DOHH2 (cell line): ENCODE results near the gene VLDLR.

Experiments
- H3F3A ChIP-seq: fragments of 200-600 bp; sonication (generic), shearing (Covaris generic); 2 replicates; pipeline ENCODE4 v1.6.0; 2016; ENCODE audit warnings: antibody characterized with exemption, mild to moderate bottlenecking; ENCODE audit not compliant: control insufficient read depth, insufficient read depth
- H3K27ac ChIP-seq: fragments of 200-600 bp; sonication (generic); 2 replicates; pipeline ENCODE4 v1.5.1; 2014; ENCODE audit warnings: low read depth, mild to moderate bottlenecking, low read length, moderate library complexity
- H3K27me3 ChIP-seq: fragments of 200-600 bp; sonication (generic); 2 replicates; pipeline ENCODE4 v1.6.1; 2014; ENCODE audit warnings: mild to moderate bottlenecking, low read length, mixed read lengths; ENCODE audit not compliant: control insufficient read depth
- H3K36me3 ChIP-seq: fragments of 200-600 bp; sonication (generic); 2 replicates; pipeline ENCODE4 v1.6.1; 2014; ENCODE audit warnings: mild to moderate bottlenecking, low read length, moderate library complexity, mixed read lengths; ENCODE audit not compliant: control insufficient read depth
- H3K4me1 ChIP-seq: fragments of 200-600 bp; sonication (generic); 2 replicates; pipeline ENCODE4 v1.6.1; 2014; ENCODE audit warnings: mild to moderate bottlenecking, low read length, mixed read lengths; ENCODE audit not compliant: control insufficient read depth
- H3K4me2 ChIP-seq: fragments of 200-600 bp; sonication (generic); 2 replicates; pipeline ENCODE4 v1.6.0; 2014; ENCODE audit warnings: mild to moderate bottlenecking, low read length, moderate library complexity
- H3K4me3 ChIP-seq: fragments of 200-600 bp; sonication (generic); 2 replicates; pipeline ENCODE4 v1.5.1; 2014; ENCODE audit warnings: mild to moderate bottlenecking, low read length, mixed read lengths
- H3K79me2 ChIP-seq: fragments of 200-600 bp; sonication (generic); 2 replicates; pipeline ENCODE4 v1.6.1; 2014; ENCODE audit warnings: mild to moderate bottlenecking, low read length, mixed read lengths; ENCODE audit not compliant: control insufficient read depth
- H3K9me2 ChIP-seq: fragments of 200-600 bp; sonication (generic); replicated peaks from 2 replicates; pipeline ENCODE4 v1.6.1; 2014; ENCODE audit warnings: mild to moderate bottlenecking, low read length, mixed read lengths; ENCODE audit not compliant: control insufficient read depth
- H3K9me3 ChIP-seq: fragments of 200-600 bp; sonication (generic); 2 replicates; pipeline ENCODE4 v1.6.1; 2014; ENCODE audit warnings: antibody characterized with exemption, low read length, mixed read lengths; ENCODE audit not compliant: control insufficient read depth, insufficient read depth
- H4K20me1 ChIP-seq: fragments of 200-600 bp; sonication (generic); 2 replicates; pipeline ENCODE4 v1.6.0; 2014; ENCODE audit warnings: low read depth, mild to moderate bottlenecking, antibody characterized with exemption, low read length, moderate library complexity; ENCODE audit not compliant: control insufficient read depth, insufficient read depth
- EZH2phosphoT487 ChIP-seq: fragments of 200-600 bp; sonication (generic); IDR thresholded peaks from 2 replicates; pipeline ENCODE4 v1.6.1; 2017; ENCODE audit warnings: borderline replicate concordance, mild to moderate bottlenecking, antibody characterized with exemption, low read length, moderate library complexity, mixed read lengths
- TF ChIP-seq, protein P1 (sequence below): fragments of 200-600 bp; sonication (generic); IDR thresholded peaks from one replicate; pipeline ENCODE4 v1.5.1; 2014; ENCODE audit warnings: antibody characterized with exemption, mild to moderate bottlenecking, low read depth, low read length; ENCODE audit not compliant: poor library complexity, severe bottlenecking

Gene VLDLR

GRCh38 chr9:2686911-2687310 is 65.3 kb downstream of the VLDLR start:
- Histone ChIP-seq H3K79me2 (no peaks in the 10 kb centered on the region), H3K4me2 (no peak overlapping the region), H3K9me3 (no peaks in the 10 kb centered on the region), H3K27ac (no peak overlapping the region), H3K4me3 (no peak overlapping the region), H3K9me2 (no peaks in the 10 kb centered on the region), H3K4me1 (no peaks in the 10 kb centered on the region), H3K36me3 (no peaks in the 10 kb centered on the region), H4K20me1 (no peaks in the 10 kb centered on the region), H3F3A (no peaks in the 10 kb centered on the region), H3K27me3 (no peaks in the 10 kb centered on the region)
- TF ChIP-seq EZH2phosphoT487 = no peak
- TF ChIP-seq, protein P1, sequence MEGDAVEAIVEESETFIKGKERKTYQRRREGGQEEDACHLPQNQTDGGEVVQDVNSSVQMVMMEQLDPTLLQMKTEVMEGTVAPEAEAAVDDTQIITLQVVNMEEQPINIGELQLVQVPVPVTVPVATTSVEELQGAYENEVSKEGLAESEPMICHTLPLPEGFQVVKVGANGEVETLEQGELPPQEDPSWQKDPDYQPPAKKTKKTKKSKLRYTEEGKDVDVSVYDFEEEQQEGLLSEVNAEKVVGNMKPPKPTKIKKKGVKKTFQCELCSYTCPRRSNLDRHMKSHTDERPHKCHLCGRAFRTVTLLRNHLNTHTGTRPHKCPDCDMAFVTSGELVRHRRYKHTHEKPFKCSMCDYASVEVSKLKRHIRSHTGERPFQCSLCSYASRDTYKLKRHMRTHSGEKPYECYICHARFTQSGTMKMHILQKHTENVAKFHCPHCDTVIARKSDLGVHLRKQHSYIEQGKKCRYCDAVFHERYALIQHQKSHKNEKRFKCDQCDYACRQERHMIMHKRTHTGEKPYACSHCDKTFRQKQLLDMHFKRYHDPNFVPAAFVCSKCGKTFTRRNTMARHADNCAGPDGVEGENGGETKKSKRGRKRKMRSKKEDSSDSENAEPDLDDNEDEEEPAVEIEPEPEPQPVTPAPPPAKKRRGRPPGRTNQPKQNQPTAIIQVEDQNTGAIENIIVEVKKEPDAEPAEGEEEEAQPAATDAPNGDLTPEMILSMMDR = no peak

DNA sequence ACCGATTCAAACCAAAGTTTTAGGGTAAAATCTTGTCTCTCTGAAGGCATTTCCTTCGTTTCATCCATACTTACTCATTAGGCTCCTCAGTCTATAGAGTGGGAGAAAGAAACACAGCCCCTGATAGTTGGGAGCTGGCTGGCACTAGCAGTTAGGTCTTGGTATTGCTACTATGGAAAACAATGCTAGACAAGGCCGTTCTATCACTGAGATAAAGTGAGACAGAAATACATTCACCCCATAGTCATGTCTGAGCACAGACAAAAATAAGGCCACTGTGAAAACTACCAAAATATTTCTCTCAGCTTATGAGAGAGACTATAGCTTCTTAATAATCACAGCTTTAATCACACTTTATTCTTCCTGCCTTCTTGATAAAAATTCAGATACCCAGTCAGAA is 67.0 kb downstream of the VLDLR start:
- Histone ChIP-seq H3K9me2 (no peaks in the 10 kb centered on the region), H4K20me1 (no peaks in the 10 kb centered on the region), H3K27ac (no peak overlapping the region), H3K4me2 (no peak overlapping the region), H3K27me3 (no peaks in the 10 kb centered on the region), H3F3A (no peaks in the 10 kb centered on the region), H3K36me3 (no peaks in the 10 kb centered on the region), H3K4me1 (no peaks in the 10 kb centered on the region), H3K79me2 (no peaks in the 10 kb centered on the region), H3K4me3 (no peak overlapping the region), H3K9me3 (no peaks in the 10 kb centered on the region)
- TF ChIP-seq, protein P1 = no peak
- no peak for TF ChIP-seq EZH2phosphoT487

GRCh38 chr9:2691212-2691611 is 69.6 kb downstream of the VLDLR start:
- H3F3A ChIP-seq = no peaks in the 10 kb centered on the region
- TF ChIP-seq, protein P1 = no peak
- no peak overlapping the region for H3K4me3 ChIP-seq
- H3K27me3 ChIP-seq = no peaks in the 10 kb centered on the region
- H3K27ac ChIP-seq = no peak overlapping the region
- H3K36me3 ChIP-seq = no peaks in the 10 kb centered on the region
- H3K4me2 ChIP-seq = no peak overlapping the region
- H4K20me1 ChIP-seq = no peaks in the 10 kb centered on the region
- H3K79me2 ChIP-seq = no peaks in the 10 kb centered on the region
- H3K9me2 ChIP-seq = no peaks in the 10 kb centered on the region
- no peaks in the 10 kb centered on the region for H3K4me1 ChIP-seq
- H3K9me3 ChIP-seq = no peaks in the 10 kb centered on the region

- TF ChIP-seq EZH2phosphoT487 = no peak
- TF ChIP-seq, protein P1 = no peak
- Histone ChIP-seq H3K9me3 (no peaks in the 10 kb centered on the region), H3K27me3 (no peaks in the 10 kb centered on the region), H3K9me2 (no peaks in the 10 kb centered on the region), H3K4me1 (no peaks in the 10 kb centered on the region), H3K36me3 (no peaks in the 10 kb centered on the region), H3K4me3 (no peak overlapping the region), H4K20me1 (no peaks in the 10 kb centered on the region), H3K79me2 (no peaks in the 10 kb centered on the region), H3K4me2 (no peak overlapping the region), H3K27ac (no peak overlapping the region), H3F3A (no peaks in the 10 kb centered on the region)
These were observed 70.0 kb downstream of the VLDLR start for GRCh38 chr9:2691626-2692025.
